GM12892 (cell line): ENCODE results near the gene CPED1.

Experiments
- DNase-seq: peaks from one replicate; pipeline ENCODE4 v3.0.0; 2011; ENCODE audit not compliant: insufficient read length
- FAIRE-seq: peaks from 2 replicates; lab custom pipeline; 2011; peaks lifted over from hg19 to GRCh38; lab: Jason Lieb, UNC
- POLR2A ChIP-seq: IDR thresholded peaks from 2 replicates; pipeline ENCODE4 v1.6.1; 2011; ENCODE audit warnings: low read depth, low read length, control low read depth
- POLR2AphosphoS5 ChIP-seq: IDR thresholded peaks from 2 replicates; pipeline ENCODE4 v1.6.1; 2011; ENCODE audit warnings: low read depth, low read length, control low read depth
- TAF1 ChIP-seq: IDR thresholded peaks from 2 replicates; pipeline ENCODE4 v1.6.1; 2011; ENCODE audit warnings: low read depth, mild to moderate bottlenecking, control low read depth, low read length, borderline replicate concordance

CPED1 gene

DNA sequence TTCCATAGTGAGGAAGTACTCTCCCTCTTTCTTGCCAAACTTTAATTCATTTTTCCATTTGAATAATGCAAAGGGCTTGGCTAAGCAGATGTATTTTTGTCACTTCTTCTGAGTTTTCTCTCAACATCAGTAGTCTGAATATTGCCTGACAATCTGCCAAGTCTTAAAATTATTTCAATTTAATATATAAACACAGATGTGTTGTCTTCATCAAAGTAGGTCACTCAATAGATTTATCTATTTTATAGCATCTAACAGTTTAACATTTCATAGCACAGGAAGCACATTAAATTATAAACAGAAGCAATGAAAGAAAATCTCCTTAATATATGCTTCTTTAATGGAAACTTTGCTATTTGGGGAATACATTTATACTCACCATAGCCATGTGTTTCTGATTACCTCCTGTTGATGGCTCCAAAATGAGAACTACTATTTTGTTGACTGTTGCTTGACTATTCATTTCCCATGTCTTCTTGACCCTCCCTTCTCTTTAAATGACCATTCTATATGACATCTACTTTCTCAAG lies 4.5 kb downstream of the CPED1 start:
- no peak for DNase-seq
- FAIRE-seq: no peak
- no peak for TF ChIP-seq POLR2AphosphoS5
- TF ChIP-seq TAF1: no peak
- TF ChIP-seq POLR2A: no peak

- no peak for FAIRE-seq
- DNase-seq: no peak
- TF ChIP-seq POLR2AphosphoS5 (no peak), TAF1 (no peak), POLR2A (no peak)
These were observed 5.2 kb downstream of the CPED1 start for GRCh38 chr7:120993553-120994191.

GRCh38 chr7:120994512-120995410 lies 6.2 kb downstream of the CPED1 start:
- TF ChIP-seq TAF1: no peak
- TF ChIP-seq POLR2AphosphoS5: no peak
- TF ChIP-seq POLR2A: no peak
- no peak for DNase-seq
- FAIRE-seq: no peak

GRCh38 chr7:120995654-120996053 lies 7.1 kb downstream of the CPED1 start:
- FAIRE-seq (no peak), DNase-seq (no peak)
- no peak for TF ChIP-seq POLR2A
- no peak for TF ChIP-seq TAF1
- no peak for TF ChIP-seq POLR2AphosphoS5

DNA sequence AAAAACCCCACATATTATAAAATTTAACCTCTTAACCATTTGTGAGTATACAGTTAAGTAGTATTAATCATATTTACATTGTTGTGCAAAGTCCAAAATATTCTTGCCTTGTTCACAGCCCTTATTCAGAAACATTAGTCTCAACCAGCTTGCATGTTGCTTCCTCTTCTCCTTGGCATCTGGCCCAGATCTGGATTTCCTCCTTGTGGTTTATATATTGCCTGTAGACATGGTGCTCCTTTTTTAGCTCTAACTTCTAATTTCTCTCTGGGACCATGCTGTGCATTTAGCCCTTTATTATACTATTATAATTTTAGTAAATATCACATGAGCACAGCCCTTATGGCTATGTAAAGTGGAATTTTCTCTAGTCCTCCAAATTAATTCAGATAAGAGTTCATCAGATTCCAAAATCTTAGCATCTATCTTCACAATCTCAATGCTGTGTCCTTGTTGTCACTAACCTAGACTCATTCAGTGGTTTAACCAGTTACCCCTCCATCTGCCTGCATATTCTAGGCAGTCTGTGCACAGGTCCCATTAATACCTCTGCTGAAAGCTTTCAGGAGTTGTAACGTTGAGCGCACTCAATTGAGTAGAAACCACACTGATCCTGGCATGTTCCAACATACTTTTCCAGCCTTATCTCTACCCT lies 7.9 kb downstream of the CPED1 start:
- no peak for FAIRE-seq
- DNase-seq: no peak
- TF ChIP-seq POLR2A: no peak
- no peak for TF ChIP-seq POLR2AphosphoS5
- TF ChIP-seq TAF1: no peak

GRCh38 chr7:120996988-120997345 lies 8.5 kb downstream of the CPED1 start:
- FAIRE-seq: no peak
- no peak for TF ChIP-seq POLR2A
- TF ChIP-seq TAF1: no peak
- no peak for TF ChIP-seq POLR2AphosphoS5
- DNase-seq: no peak

- FAIRE-seq (no peak), DNase-seq (no peak)
- no peak for TF ChIP-seq POLR2A
- no peak for TF ChIP-seq TAF1
- no peak for TF ChIP-seq POLR2AphosphoS5
These were observed 9.5 kb downstream of the CPED1 start for GRCh38 chr7:120997882-120998474.

DNA sequence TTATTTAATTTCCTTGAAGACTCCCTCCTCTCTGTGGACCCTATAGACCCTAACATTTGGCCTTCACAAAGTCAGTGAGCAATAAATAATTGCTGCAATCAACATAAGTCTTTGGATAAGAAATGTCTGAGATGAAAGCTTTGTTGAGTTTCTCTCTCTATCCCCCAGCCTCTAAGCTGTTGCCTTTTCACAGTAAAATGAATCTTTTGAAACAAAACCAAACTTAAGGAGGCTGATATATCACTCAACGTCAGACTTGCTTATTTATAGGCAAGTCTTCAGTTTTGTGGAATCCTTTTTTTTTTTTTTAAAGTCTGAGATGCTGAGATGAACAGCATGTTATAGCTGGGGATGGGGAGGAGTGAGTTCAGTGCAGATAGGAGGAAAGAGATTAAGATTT lies 10.0 kb downstream of the CPED1 start:
- DNase-seq: no peak
- TF ChIP-seq POLR2A: no peak
- TF ChIP-seq POLR2AphosphoS5: no peak
- no peak for TF ChIP-seq TAF1
- no peak for FAIRE-seq

- DNase-seq (no peak), FAIRE-seq (no peak)
- no peak for TF ChIP-seq POLR2A
- TF ChIP-seq POLR2AphosphoS5: no peak
- TF ChIP-seq TAF1: no peak
These were observed 10.6 kb downstream of the CPED1 start for GRCh38 chr7:120998996-120999565.

DNA sequence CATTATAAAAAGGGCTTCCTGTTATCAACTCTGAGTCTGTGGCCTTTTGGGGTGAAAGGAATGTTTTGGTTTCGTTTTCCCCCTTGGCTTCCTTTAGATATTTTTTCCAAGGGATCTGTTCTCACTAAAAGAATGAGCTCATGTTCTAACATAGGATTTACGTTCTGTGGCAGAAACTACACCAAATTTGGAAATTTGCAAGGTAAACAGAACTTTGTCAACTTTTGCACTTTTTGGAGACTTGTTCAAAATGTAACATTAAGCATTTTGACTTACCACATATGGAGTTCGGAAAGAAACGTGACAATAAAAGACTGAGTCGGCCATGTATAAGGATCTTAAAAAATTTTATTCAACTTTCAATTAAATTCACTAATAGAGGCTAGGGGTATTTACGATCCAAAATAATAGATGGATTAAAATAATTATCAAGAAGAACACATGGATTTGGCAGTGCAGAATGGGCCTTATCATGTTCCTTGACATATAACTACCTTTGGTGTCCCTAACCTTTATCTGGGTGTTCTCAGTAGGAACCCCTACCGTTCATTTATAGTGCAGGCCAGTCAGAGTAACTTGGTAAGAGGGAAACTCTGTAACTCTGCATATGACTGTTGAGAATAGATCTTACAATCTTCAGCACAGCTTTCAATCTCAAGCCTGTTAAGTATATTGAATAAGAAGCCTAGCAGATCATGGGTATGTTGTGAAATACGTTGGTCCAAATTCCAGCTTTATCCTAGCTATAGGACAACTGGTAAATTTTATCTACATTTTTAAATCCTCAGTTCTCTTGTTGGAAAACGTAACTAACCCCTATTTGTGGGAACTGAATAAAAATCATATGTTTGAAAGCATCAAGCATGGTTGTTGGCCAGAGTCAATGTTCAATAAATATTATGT lies 11.8 kb downstream of the CPED1 start:
- no peak for TF ChIP-seq POLR2A
- DNase-seq (no peak), FAIRE-seq (no peak)

DNA sequence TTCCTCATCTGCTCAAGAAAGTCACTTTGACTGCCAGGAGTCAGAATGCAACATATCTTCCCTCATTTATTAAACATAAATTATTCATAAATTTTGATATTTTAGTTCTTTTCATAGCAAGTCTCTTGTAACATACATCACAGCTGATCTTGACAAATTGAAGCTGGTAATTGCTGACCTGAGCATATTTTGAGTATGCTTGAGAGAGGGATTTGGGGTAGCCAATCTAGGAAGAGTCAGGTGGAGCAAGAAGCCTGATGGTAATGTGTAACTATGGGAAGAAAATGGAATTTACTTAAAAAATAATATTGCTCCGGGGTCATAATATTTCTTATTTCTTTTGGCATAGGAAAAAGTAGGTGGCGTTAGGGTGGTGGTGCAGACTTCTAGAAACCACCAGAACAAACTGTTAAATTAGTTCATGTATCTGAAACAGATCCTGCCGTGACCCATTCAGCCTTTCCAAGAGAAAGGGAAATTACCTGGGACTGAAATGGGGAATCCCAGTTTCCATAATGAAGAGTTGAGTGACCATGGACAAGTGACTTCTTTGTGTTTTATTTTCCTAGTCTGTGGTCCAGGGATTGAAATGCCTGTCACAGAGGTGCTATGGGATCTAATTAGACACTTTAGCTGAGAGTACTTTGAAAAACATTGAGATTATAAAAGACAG lies 12.9 kb downstream of the CPED1 start:
- no peak for DNase-seq
- FAIRE-seq: no peak

More for the DNA sequence above, 12.9 kb downstream of the CPED1 start:
- TF ChIP-seq TAF1 (no peak), POLR2AphosphoS5 (no peak), POLR2A (no peak)
